Lower leg skin (tissue), 4 donors: ENCODE measurements around the gene SEC16A. TPM values are rescaled to one million over a fixed set of nuclear protein-coding genes. Genes with fewer than 3 reads are reported as not detected.

Experiments used
- DNase-seq, 2 donors: peaks; one replicate each; pipeline ENCODE4 v3.0.0-alpha.2; 2019; ENCODE audit warnings: low spot score in 2 of 2
- H3K4me3 ChIP-seq: fragments of 200-600 bp; sonication (generic); 2 replicates; pipeline ENCODE4 v1.5.1; 2017; ENCODE audit warnings: mild to moderate bottlenecking, low read depth; ENCODE audit not compliant: poor library complexity, severe bottlenecking
- POLR2A ChIP-seq, 2 donors: fragments of 450-650 bp; IDR thresholded peaks; one replicate each; pipeline ENCODE4 v1.6.1; 2016 to 2017; ENCODE audit warnings: antibody characterized with exemption in 2 of 2, mild to moderate bottlenecking in 1 of 2, moderate library complexity in 1 of 2
- WGBS, 2 donors: methylation state at CpG; one replicate each; pipeline ENCODE4 v1.1.5; 2018; 5-methylcytosine and 5-hydroxymethylcytosine counted together
- intact Hi-C: fragments of 100-400 bp; cut with DNase I; formaldehyde crosslinking; loops from one replicate; pipeline ENCODE4 v1.15.0; 2023; ENCODE audit warnings: low total_unique reads
- total RNA-seq, 4 donors: library from RNA; depleted of rRNA; stranded (reverse); fragments of >200 nt; gene quantifications; one replicate each; pipeline ENCODE4 v1.1.0, GENCODE V29; 2016
- TF ChIP-seq, protein P1 (sequence below), 3 donors: fragments of 450-650 bp; IDR thresholded peaks; one replicate each; pipeline ENCODE4 v1.5.1; 2016; ENCODE audit warnings: antibody characterized with exemption in 3 of 3, mild to moderate bottlenecking in 3 of 3, moderate library complexity in 2 of 3

The SEC16A gene, protein sequence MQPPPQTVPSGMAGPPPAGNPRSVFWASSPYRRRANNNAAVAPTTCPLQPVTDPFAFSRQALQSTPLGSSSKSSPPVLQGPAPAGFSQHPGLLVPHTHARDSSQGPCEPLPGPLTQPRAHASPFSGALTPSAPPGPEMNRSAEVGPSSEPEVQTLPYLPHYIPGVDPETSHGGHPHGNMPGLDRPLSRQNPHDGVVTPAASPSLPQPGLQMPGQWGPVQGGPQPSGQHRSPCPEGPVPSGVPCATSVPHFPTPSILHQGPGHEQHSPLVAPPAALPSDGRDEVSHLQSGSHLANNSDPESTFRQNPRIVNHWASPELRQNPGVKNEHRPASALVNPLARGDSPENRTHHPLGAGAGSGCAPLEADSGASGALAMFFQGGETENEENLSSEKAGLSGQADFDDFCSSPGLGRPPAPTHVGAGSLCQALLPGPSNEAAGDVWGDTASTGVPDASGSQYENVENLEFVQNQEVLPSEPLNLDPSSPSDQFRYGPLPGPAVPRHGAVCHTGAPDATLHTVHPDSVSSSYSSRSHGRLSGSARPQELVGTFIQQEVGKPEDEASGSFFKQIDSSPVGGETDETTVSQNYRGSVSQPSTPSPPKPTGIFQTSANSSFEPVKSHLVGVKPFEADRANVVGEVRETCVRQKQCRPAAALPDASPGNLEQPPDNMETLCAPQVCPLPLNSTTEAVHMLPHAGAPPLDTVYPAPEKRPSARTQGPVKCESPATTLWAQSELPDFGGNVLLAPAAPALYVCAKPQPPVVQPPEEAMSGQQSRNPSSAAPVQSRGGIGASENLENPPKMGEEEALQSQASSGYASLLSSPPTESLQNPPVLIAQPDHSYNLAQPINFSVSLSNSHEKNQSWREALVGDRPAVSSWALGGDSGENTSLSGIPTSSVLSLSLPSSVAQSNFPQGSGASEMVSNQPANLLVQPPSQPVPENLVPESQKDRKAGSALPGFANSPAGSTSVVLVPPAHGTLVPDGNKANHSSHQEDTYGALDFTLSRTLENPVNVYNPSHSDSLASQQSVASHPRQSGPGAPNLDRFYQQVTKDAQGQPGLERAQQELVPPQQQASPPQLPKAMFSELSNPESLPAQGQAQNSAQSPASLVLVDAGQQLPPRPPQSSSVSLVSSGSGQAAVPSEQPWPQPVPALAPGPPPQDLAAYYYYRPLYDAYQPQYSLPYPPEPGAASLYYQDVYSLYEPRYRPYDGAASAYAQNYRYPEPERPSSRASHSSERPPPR (N-terminal part only)
- 10 to 100 TPM; 58.4 to 77.8 (median 58.5) TPM for total RNA-seq

DNA sequence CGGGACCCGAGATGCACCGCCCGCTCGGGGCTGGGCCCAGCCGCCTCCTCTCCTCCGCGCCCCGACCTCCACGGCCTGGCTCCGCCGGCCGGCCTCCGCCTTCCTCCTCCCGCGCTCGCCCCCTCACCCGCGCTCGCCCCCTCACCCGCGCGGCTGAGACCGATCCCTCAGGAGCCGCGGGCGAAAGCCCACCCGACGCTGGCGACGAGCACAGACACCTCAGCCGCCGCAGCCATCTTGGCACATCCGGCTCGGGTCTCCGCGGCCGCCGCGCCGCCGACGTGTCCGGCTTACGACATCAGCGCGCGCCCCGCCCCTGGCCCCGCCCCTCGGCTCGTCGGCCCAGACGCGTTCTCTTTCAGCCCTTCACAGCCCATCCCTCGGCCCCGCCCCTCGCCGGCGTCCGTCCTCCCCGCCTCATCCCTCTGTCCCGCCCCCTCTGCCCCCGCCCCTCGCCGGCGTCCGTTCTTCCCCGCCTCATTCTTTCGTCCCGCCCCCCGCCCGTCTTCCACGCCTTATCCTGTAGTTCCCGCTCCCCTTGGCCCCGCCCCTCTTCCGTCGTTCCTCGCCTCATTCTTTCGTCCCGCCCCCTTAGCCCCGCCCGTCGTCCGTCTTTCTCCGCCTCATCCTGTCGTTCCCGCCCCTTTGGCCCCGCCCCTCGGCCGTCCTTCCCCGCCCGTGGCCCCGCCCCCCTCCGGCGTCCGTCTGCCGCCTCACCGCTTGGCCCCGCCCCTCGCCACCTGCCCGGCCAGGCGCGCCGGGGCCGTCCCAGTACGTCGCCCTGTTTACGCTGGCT lies at the start of gene SEC16A:
Gene SEC16A (minus strand): TSS at position 248 of the 796 bp plus-strand sequence. CDS start 5,425 bp downstream, outside the sequence.
- WGBS, 2 donors = 1% methylated on average over 78 to 94 of the region's 109 CpGs
- intact Hi-C loops = no loop called here
- DNase-seq = peak; percentile 98 to 100
- TF ChIP-seq, protein P1, sequence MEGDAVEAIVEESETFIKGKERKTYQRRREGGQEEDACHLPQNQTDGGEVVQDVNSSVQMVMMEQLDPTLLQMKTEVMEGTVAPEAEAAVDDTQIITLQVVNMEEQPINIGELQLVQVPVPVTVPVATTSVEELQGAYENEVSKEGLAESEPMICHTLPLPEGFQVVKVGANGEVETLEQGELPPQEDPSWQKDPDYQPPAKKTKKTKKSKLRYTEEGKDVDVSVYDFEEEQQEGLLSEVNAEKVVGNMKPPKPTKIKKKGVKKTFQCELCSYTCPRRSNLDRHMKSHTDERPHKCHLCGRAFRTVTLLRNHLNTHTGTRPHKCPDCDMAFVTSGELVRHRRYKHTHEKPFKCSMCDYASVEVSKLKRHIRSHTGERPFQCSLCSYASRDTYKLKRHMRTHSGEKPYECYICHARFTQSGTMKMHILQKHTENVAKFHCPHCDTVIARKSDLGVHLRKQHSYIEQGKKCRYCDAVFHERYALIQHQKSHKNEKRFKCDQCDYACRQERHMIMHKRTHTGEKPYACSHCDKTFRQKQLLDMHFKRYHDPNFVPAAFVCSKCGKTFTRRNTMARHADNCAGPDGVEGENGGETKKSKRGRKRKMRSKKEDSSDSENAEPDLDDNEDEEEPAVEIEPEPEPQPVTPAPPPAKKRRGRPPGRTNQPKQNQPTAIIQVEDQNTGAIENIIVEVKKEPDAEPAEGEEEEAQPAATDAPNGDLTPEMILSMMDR (IDR thresholded peaks at IDR 0.05) = no peak
- TF ChIP-seq POLR2A (IDR thresholded peaks at IDR 0.05) = peak in 1 of 2 donors; percentile 85
- peak within 1 kb of the TSS; percentile 61 for H3K4me3 ChIP-seq

DNA sequence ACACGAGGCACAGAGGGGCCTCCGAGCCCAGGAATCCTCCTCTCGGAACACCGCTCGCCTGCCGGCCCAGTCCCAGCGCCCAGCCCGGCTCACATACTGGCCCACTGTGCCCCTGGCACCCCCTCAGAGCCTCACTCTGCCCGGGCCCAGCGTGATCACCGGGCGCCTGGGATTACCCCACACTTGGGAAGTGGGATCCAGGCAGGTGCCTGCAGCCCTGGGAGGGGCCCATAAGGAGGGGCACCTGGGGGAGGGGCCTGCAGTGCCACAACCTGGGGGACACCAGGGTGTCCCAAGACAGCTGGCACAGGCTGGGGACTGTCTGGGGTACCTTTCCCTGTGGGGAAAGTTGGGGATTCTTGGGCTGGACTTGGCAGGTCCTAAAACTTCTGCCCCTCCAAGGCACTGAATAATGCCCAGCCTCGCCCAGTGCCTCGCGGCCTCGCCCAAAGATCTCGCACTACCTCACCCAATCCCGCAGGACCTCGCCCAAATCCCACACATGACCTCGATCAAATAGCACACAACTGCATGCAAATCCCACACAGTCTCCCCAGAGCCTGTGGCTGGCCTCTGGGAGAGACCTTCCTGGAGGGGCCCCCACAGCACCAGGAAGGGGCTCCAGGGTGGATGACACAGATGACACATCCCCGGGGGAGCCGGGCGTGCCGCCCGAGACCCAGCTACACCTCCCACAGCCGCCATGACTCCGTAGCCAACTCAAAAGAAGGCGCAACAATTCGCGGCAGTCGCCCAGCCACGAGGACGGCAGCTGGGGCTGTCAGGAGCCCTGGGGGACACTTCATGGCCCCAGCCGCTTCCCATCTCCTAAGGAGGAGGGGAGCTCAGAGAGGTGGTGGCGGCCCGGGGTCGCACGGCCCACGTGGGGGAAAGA lies 49.3 kb upstream of the SEC16A start:
- 50 to 65% methylated on average over 22 to 39 of the region's 39 CpGs for WGBS, 2 donors
- intact Hi-C loops = no loop called here
- TF ChIP-seq POLR2A (IDR thresholded peaks at IDR 0.05) = no peak
- TF ChIP-seq, protein P1 (IDR thresholded peaks at IDR 0.05) = no peak
- H3K4me3 ChIP-seq = no peak overlapping the region
- no peak for DNase-seq

DNA sequence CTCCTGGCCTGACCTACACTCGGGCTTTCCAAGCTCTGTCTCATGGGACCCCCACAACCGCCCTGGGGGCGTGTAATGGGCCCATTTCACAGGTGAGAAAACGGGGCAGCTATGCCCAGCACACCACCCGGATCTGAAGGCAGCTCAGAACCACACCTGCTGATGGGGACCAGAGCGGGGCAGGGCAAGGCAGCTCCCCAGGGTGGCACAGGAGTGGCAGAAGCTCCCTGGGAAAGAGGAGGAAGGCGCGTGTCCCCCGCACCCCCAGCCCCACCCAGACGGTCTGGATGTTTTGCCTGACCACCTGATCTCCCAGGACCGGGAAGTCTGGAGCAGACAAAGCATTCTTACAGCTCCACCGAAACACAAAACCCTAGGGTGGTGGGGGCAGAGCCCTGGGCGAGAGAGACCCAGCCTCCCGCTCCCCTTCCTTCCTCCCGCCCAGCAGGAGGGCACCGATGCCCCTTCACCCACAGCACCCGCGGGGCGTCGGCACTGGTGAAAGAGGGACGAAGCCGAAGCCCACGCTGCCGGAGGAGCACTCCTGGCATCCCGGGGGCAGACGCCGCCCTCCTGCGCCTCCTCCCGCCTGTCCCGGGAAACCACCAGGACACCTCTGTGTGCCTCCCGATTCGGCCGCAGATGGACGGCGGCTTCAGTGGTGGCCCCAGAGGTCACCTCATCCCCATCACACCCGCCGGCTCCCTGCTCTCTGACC lies 48.5 kb upstream of the SEC16A start:
- no peak overlapping the region for H3K4me3 ChIP-seq
- TF ChIP-seq POLR2A (IDR thresholded peaks at IDR 0.05) = no peak
- TF ChIP-seq, protein P1 (IDR thresholded peaks at IDR 0.05) = no peak
- DNase-seq = no peak
- intact Hi-C loops = no loop called here
- WGBS, 2 donors = 80% methylated on average over 32 to 36 of the region's 37 CpGs

DNA sequence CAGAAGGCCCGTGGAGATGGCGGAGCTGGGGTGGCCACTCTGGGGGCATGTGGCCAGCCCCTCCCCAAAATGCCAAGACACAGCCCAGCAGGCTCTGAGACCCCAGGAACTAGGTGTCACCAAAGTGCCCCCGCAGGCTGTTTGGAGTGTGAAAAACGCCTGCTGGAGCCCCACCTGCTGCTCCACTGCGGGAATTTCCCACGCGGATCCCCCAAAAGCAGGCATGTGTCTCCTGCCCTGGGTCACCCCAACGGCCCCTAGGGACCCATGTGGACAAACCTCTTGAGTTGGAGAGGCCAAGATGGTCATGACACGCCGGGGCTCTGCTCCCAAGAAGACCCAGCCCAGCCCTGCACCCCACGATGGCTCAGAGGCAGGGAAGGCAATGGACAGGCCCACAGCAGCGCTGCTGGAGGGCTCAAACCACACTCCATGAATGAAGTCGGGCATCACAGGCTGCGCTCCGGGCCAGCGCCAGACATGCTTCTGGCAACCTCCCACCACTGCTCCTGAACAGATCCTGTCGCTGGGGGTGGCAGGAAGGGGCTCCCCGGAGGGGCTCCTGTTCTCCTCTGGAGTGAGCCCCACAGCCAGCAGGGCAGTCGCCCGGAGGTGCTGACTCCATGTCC lies 47.7 kb upstream of the SEC16A start:
- no peak overlapping the region for H3K4me3 ChIP-seq
- DNase-seq = no peak
- 63 to 71% methylated on average over 11 to 12 of the region's 20 CpGs for WGBS, 2 donors
- intact Hi-C loops = no loop called here
- TF ChIP-seq, protein P1 (IDR thresholded peaks at IDR 0.05) = no peak
- no peak for TF ChIP-seq POLR2A (IDR thresholded peaks at IDR 0.05)
